ENCODE data around the gene RHO. TPM values are rescaled to one million over a fixed set of nuclear protein-coding genes. Genes with fewer than 3 reads are reported as not detected.

RHO gene
- not detected in 2 replicates for total RNA-seq

DNA sequence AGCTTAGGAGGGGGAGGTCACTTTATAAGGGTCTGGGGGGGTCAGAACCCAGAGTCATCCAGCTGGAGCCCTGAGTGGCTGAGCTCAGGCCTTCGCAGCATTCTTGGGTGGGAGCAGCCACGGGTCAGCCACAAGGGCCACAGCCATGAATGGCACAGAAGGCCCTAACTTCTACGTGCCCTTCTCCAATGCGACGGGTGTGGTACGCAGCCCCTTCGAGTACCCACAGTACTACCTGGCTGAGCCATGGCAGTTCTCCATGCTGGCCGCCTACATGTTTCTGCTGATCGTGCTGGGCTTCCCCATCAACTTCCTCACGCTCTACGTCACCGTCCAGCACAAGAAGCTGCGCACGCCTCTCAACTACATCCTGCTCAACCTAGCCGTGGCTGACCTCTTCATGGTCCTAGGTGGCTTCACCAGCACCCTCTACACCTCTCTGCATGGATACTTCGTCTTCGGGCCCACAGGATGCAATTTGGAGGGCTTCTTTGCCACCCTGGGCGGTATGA, at the start of gene RHO:
Gene RHO, plus strand, starts transcription at position 51 of the 512 bp plus-strand sequence. Its CDS starts 95 bp downstream, at position 146.

DNA sequence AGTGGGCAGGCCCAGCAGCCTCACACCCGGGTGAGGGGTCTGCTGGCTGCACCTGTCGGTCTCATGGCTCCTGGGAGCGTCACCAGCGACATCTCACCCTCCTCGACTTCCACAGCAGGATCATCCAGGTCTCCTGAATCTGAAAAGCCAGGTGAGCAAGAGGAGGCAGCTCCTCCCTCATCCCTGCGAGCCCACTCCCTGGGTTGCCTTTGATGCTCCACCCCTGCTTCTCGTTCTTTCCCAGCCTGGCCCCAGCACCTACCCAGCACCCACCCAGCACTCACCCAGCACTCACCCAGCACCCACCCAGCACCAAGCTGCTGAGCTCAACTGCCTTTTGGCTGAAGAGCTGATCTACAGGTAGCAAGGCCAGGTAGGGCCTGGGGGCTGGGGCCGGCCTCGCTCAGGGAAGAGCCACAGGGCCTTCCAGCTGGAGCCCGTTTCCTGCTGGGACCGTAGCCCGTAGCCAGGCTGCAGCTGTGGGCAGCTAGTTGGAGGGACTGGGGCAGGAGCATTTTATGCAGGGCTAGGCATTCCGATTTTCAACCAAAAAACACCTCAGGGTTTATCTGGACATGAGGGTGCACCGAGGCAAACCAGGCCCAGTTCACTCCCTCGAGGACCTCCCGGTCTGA, 14.8 kb downstream of the RHO start, which contains the start of gene H1-8:
Gene H1-8, plus strand, starts transcription at position 20 of the 635 bp plus-strand sequence. Its CDS starts 44 bp downstream, at position 64.

Other genes starting within 250 kb of the RHO start
- 10.1 and 11.4 TPM in 2 replicates for gene HMCES, start 249.8 kb upstream of the RHO start, total RNA-seq
- 0.24 TPM in 1 of 2 replicates, not detected in the other for gene EFCAB12, start 100.0 kb upstream of the RHO start, total RNA-seq
- gene MBD4, start 88.7 kb upstream of the RHO start, total RNA-seq, result 18.1 and 24.5 TPM in 2 replicates
- 18.0 and 20.9 TPM in 2 replicates for gene IFT122, start 88.4 kb upstream of the RHO start, total RNA-seq
- gene H1-8, start 14.5 kb downstream of the RHO start, total RNA-seq, result not detected in 2 replicates
- 250 and 259 TPM in 2 replicates for gene PLXND1, start 78.0 kb downstream of the RHO start, total RNA-seq